ENCODE data around the gene CSTB.

CSTB gene

GRCh38 chr21:43783098-43783700, 7.1 kb upstream of the CSTB start:
- Mint-ChIP-seq H3K9me3 (no peaks in the 10 kb centered on the region), H3K27ac (peak overlapping the region; percentile 47)

GRCh38 chr21:43782431-43783097, 6.5 kb upstream of the CSTB start:
- no peaks in the 10 kb centered on the region for H3K36me3 Mint-ChIP-seq
- H3K27me3 Mint-ChIP-seq = no peaks in the 10 kb centered on the region
- H3K4me3 Mint-ChIP-seq = peak overlapping the region; percentile 30
- H3K9me3 Mint-ChIP-seq = no peaks in the 10 kb centered on the region
- peak overlapping the region; percentile 86 for H3K27ac Mint-ChIP-seq
- peaks cover 30% of the 10 kb centered on the region for H3K4me1 Mint-ChIP-seq

More at GRCh38 chr21:43783098-43783700, 7.1 kb upstream of the CSTB start:
- Mint-ChIP-seq H3K27me3 (no peaks in the 10 kb centered on the region), H3K4me1 (peaks cover 28% of the 10 kb centered on the region), H3K4me3 (peak overlapping the region; percentile 30), H3K36me3 (no peaks in the 10 kb centered on the region)

- no peak overlapping the region for H3K4me3 Mint-ChIP-seq
- H3K4me1 Mint-ChIP-seq = peaks cover 30% of the 10 kb centered on the region
- no peaks in the 10 kb centered on the region for H3K36me3 Mint-ChIP-seq
- H3K9me3 Mint-ChIP-seq = no peaks in the 10 kb centered on the region
- no peaks in the 10 kb centered on the region for H3K27me3 Mint-ChIP-seq
- no peak overlapping the region for H3K27ac Mint-ChIP-seq
These were observed 5.7 kb upstream of the CSTB start for GRCh38 chr21:43781846-43782245.

GRCh38 chr21:43779660-43780059, 3.6 kb upstream of the CSTB start:
- no peaks in the 10 kb centered on the region for H3K9me3 Mint-ChIP-seq
- H3K4me1 Mint-ChIP-seq = peaks cover 41% of the 10 kb centered on the region
- H3K27me3 Mint-ChIP-seq = no peaks in the 10 kb centered on the region
- H3K4me3 Mint-ChIP-seq = no peak overlapping the region
- H3K36me3 Mint-ChIP-seq = no peaks in the 10 kb centered on the region
- no peak overlapping the region for H3K27ac Mint-ChIP-seq

GRCh38 chr21:43778469-43779335, 2.6 kb upstream of the CSTB start:
- no peaks in the 10 kb centered on the region for H3K36me3 Mint-ChIP-seq
- no peaks in the 10 kb centered on the region for H3K27me3 Mint-ChIP-seq
- no peak overlapping the region for H3K27ac Mint-ChIP-seq
- H3K9me3 Mint-ChIP-seq = no peaks in the 10 kb centered on the region
- peak overlapping the region; percentile 33 for H3K4me3 Mint-ChIP-seq
- peaks cover 42% of the 10 kb centered on the region for H3K4me1 Mint-ChIP-seq

GRCh38 chr21:43777953-43778352, 1.8 kb upstream of the CSTB start:
- H3K27ac Mint-ChIP-seq = no peak overlapping the region
- H3K27me3 Mint-ChIP-seq = no peaks in the 10 kb centered on the region
- H3K4me1 Mint-ChIP-seq = peaks cover 34% of the 10 kb centered on the region
- H3K9me3 Mint-ChIP-seq = no peaks in the 10 kb centered on the region
- no peaks in the 10 kb centered on the region for H3K36me3 Mint-ChIP-seq
- peak overlapping the region; percentile 84 for H3K4me3 Mint-ChIP-seq

GRCh38 chr21:43775190-43775589, 918 bp downstream of the CSTB start:
- Mint-ChIP-seq H3K36me3 (peaks cover 3% of the 10 kb centered on the region), H3K27me3 (no peaks in the 10 kb centered on the region), H3K9me3 (no peaks in the 10 kb centered on the region), H3K4me3 (peak overlapping the region; percentile 93), H3K27ac (peak overlapping the region; percentile 65), H3K4me1 (peaks cover 33% of the 10 kb centered on the region)

- peaks cover 30% of the 10 kb centered on the region for H3K4me1 Mint-ChIP-seq
- no peak overlapping the region for H3K27ac Mint-ChIP-seq
- peak overlapping the region; percentile 24 for H3K4me3 Mint-ChIP-seq
- H3K27me3 Mint-ChIP-seq = no peaks in the 10 kb centered on the region
- peaks cover 3% of the 10 kb centered on the region for H3K36me3 Mint-ChIP-seq
- H3K9me3 Mint-ChIP-seq = no peaks in the 10 kb centered on the region
These were observed 1.9 kb downstream of the CSTB start for GRCh38 chr21:43774163-43774562.

GRCh38 chr21:43772425-43772821, 3.7 kb downstream of the CSTB start:
- Mint-ChIP-seq H3K27ac (no peak overlapping the region), H3K36me3 (peaks cover 3% of the 10 kb centered on the region), H3K27me3 (no peaks in the 10 kb centered on the region), H3K4me1 (peaks cover 18% of the 10 kb centered on the region), H3K4me3 (no peak overlapping the region), H3K9me3 (no peaks in the 10 kb centered on the region)

GRCh38 chr21:43771698-43772424, 4.2 kb downstream of the CSTB start:
- Mint-ChIP-seq H3K4me1 (peaks cover 18% of the 10 kb centered on the region), H3K36me3 (peaks cover 3% of the 10 kb centered on the region), H3K9me3 (no peaks in the 10 kb centered on the region), H3K27ac (no peak overlapping the region), H3K4me3 (no peak overlapping the region), H3K27me3 (no peaks in the 10 kb centered on the region)

GRCh38 chr21:43771199-43771675, 4.9 kb downstream of the CSTB start:
- no peak overlapping the region for H3K4me3 Mint-ChIP-seq
- no peaks in the 10 kb centered on the region for H3K9me3 Mint-ChIP-seq
- H3K27ac Mint-ChIP-seq = no peak overlapping the region
- H3K27me3 Mint-ChIP-seq = no peaks in the 10 kb centered on the region
- H3K4me1 Mint-ChIP-seq = peaks cover 18% of the 10 kb centered on the region
- H3K36me3 Mint-ChIP-seq = peaks cover 3% of the 10 kb centered on the region

- Mint-ChIP-seq H3K9me3 (no peaks in the 10 kb centered on the region), H3K27ac (no peak overlapping the region), H3K4me3 (no peak overlapping the region), H3K27me3 (no peaks in the 10 kb centered on the region), H3K36me3 (peaks cover 3% of the 10 kb centered on the region), H3K4me1 (peaks cover 13% of the 10 kb centered on the region)
These were observed 5.9 kb downstream of the CSTB start for GRCh38 chr21:43770066-43770655.

GRCh38 chr21:43769325-43769958, 6.7 kb downstream of the CSTB start:
- Mint-ChIP-seq H3K4me3 (no peak overlapping the region), H3K27ac (no peak overlapping the region), H3K4me1 (peaks cover 6% of the 10 kb centered on the region), H3K36me3 (peaks cover 3% of the 10 kb centered on the region), H3K27me3 (no peaks in the 10 kb centered on the region), H3K9me3 (no peaks in the 10 kb centered on the region)

GRCh38 chr21:43768868-43769167, 7.3 kb downstream of the CSTB start:
- H3K9me3 Mint-ChIP-seq = no peaks in the 10 kb centered on the region
- H3K4me1 Mint-ChIP-seq = peaks cover 5% of the 10 kb centered on the region
- H3K27ac Mint-ChIP-seq = no peak overlapping the region
- no peak overlapping the region for H3K4me3 Mint-ChIP-seq
- H3K36me3 Mint-ChIP-seq = peaks cover 3% of the 10 kb centered on the region
- H3K27me3 Mint-ChIP-seq = no peaks in the 10 kb centered on the region
